ENCODE data around the gene BCAR1.

GRCh38 chr16:75264457-75264998, 13.1 kb upstream of the BCAR1 start:
- TF ChIP-seq CTCF (IDR thresholded peaks at IDR 0.05 in 2 of 3, conservative IDR thresholded peaks at IDR 0.05 in 1 of 3; ENCODE audit: control insufficient read depth in 2 of 3, extremely low read depth in 1 of 3, insufficient read depth in 1 of 3, low read depth in 3 of 3, low read length in 3 of 3) (no peak), POLR2A (IDR thresholded peaks at IDR 0.05; ENCODE audit: low read depth, low read length) (no peak), YBX1 (IDR thresholded peaks at IDR 0.05) (no peak), SUZ12 (IDR thresholded peaks at IDR 0.05; ENCODE audit: unreplicated experiment) (no peak), POLR2AphosphoS5 (IDR thresholded peaks at IDR 0.05; ENCODE audit: low read length) (no peak)
